Subcutaneous adipose tissue (tissue), 4 donors: ENCODE results near the gene TDRD9. TPM values are rescaled to one million over a fixed set of nuclear protein-coding genes. Genes with fewer than 3 reads are reported as not detected.

Experiments
- total RNA-seq, 4 donors: library from RNA; depleted of rRNA; stranded (reverse); fragments of >200 nt; gene quantifications; one replicate each; pipeline ENCODE4 v1.1.0, GENCODE V29; 2016
- TF ChIP-seq, protein P1 (sequence below): fragments of 450-650 bp; IDR thresholded peaks from one replicate; pipeline ENCODE4 v1.5.1; 2016; ENCODE audit warnings: low read depth, mild to moderate bottlenecking, control low read depth, antibody characterized with exemption, moderate library complexity

TDRD9 gene
- total RNA-seq, 4 donors from 2014 or later, result 0.38 to 3.9 (median 1.2) TPM

DNA sequence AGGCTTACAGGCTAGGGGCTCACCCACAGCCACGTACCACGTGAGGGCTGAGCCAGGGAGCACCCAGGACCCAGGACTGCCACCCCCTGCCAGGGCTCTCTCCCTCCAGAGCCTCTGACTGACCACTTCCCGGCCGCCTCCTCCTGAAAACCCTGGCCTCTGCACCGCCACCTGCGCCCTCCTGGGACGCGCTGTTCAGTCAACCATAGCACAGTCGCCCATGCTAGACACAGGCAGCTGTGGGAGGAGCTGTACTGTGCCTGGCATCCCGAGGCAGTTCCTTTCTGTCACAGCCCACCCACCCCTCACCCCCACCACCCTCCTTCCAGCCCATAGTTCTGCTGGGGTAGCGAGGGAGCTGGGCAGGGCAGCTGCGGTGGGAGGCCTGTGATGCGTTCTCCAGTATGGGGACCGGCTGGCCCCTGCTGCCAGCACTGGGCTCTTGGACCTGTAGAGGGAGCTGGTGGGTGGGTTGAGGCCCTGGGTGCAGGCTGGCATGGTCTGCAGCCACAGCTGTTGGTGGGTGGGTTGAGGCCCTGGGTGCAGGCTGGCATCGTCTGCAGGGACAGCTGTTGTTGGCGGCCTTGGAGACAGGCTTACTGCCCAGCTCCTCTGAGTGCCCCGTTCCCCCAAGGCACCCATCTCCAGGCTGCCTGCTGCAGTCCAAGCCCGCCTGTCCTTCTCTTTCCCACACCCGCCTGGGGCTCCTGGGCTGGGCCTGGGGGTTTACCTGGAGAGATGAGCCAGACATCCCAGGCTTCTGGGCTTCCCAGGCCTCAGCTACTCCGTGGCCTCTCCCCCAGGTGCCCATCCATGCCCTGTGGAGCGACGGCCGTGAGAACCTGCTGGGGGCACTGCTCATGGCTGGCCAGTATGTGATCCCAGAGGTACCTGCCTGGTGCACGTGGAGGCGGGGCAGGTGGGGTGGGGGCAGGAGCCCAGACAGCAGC, 168.8 kb downstream of the TDRD9 start:
- TF ChIP-seq, protein P1, sequence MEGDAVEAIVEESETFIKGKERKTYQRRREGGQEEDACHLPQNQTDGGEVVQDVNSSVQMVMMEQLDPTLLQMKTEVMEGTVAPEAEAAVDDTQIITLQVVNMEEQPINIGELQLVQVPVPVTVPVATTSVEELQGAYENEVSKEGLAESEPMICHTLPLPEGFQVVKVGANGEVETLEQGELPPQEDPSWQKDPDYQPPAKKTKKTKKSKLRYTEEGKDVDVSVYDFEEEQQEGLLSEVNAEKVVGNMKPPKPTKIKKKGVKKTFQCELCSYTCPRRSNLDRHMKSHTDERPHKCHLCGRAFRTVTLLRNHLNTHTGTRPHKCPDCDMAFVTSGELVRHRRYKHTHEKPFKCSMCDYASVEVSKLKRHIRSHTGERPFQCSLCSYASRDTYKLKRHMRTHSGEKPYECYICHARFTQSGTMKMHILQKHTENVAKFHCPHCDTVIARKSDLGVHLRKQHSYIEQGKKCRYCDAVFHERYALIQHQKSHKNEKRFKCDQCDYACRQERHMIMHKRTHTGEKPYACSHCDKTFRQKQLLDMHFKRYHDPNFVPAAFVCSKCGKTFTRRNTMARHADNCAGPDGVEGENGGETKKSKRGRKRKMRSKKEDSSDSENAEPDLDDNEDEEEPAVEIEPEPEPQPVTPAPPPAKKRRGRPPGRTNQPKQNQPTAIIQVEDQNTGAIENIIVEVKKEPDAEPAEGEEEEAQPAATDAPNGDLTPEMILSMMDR, result no peak

DNA sequence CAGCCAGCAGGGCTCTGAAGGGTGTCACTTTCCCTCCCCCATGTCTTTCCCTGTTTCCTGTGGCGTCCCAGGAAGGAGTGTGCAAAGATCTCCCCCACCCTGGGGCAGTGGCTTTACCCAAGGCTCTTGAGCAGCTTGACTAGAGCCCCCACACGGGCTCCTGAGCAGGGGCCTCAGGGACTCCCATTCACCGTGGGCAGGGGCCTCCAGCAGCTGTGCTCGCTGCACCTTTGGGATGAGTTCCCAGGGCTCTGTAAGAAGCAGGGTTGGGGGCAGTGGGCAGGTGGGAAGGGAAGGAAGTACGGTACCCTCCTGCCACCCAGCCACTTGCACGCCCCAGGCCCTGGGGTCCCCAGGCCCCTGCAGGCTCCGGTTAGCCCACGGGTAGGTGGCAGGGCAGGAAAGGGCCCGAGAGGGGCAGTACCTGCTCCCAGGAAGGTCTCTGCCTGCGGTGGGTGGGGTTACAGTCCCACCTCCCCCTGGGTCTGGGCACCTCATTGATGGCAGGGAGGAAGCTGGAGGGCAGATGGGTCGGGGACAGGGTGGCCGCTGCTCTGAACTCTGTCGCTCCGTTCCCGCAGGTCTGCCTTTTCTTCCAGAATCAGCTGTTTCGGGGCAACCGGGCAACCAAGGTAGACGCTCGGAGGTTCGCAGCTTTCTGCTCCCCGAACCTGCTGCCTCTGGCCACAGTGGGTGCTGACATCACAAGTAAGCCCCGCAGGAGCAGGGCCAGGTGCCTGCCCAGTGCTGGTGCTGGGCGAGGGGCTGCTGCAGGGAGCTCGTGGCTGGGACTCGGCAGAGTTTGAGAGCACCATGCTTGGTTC, 170.2 kb downstream of the TDRD9 start:
- TF ChIP-seq, protein P1, result no peak

- TF ChIP-seq, protein P1, result no peak
Measured at GRCh38 chr14:104099096-104100041, 171.1 kb downstream of the TDRD9 start.

- TF ChIP-seq, protein P1, result no peak
Measured at GRCh38 chr14:104100171-104101085, 172.2 kb downstream of the TDRD9 start.

GRCh38 chr14:104101086-104101621, 172.9 kb downstream of the TDRD9 start:
- TF ChIP-seq, protein P1, result no peak
